Measurements from ENCODE around the gene OR9Q1. TPM values are rescaled to one million over a fixed set of nuclear protein-coding genes. Genes with fewer than 3 reads are reported as not detected.
A peak's percentile ranks its signal among the peaks of the same experiment; 100 is the strongest.

Gene OR9Q1
- total and polyA plus RNA-seq, 2 of the 4 experiments (the other 2 are of a cell fraction), result not detected

GRCh38 chr11:58060939-58061672 is 37.4 kb downstream of the OR9Q1 start:
- ATAC-seq (ENCODE audit: low read depth) (peak; percentile 38; the same call in 1 of the 2 replicates), DNase-seq (peak; percentile 50)
- ChIA-PET POLR2A (ENCODE audit: unreplicated experiment) (no interaction called here), CTCF (interaction anchor here (0.6 to 2.5 kb wide), 5 partner anchors 32 to 274 kb away, joined by 3 to 11 read pairs (median 3); partner anchors contain the start of gene OR6Q1)
- Histone ChIP-seq H3K14ac (replicated peaks; ENCODE audit: low read depth, low read length) (peak overlapping the region; percentile 87), H2BK120ac (ENCODE audit: low read depth, low read length) (peak overlapping the region; percentile 99), H3K27me3 (ENCODE audit: control insufficient read depth, insufficient read depth, low read length) (no peaks in the 10 kb centered on the region), H3K4ac (ENCODE audit: low read depth, low read length) (peak overlapping the region; percentile 97), H4K91ac (ENCODE audit: insufficient read depth, low read depth, low read length) (peak overlapping the region; percentile 99), H2AK5ac (ENCODE audit: low read depth, low read length) (peak overlapping the region; percentile 92), H3K18ac (ENCODE audit: low read depth, low read length) (peak overlapping the region; percentile 94), H4K5ac (ENCODE audit: low read depth, low read length) (peak overlapping the region; percentile 93), H2AFZ (replicated peaks; ENCODE audit: low read length, poor library complexity) (no peak overlapping the region), H2BK5ac (ENCODE audit: low read depth, low read length, poor library complexity, severe bottlenecking) (peak overlapping the region; percentile 98), H3K23ac (ENCODE audit: low read depth, low read length) (peak overlapping the region; percentile 75), H3K9me1 (ENCODE audit: insufficient read depth, low read length) (peaks cover 28% of the 10 kb centered on the region), H4K20me1 (ENCODE audit: insufficient read depth, low read length) (no peaks in the 10 kb centered on the region), H2AK9ac (replicated peaks; ENCODE audit: low read depth, low read length, poor library complexity) (no peak overlapping the region), H3K9ac (ENCODE audit: low read depth, low read length) (peak overlapping the region; percentile 59), H3K4me2 (ENCODE audit: low read depth, low read length) (no peak overlapping the region), H3K9me3 (ENCODE audit: control insufficient read depth, insufficient read depth, low read length) (no peaks in the 10 kb centered on the region), H3K79me1 (ENCODE audit: low read depth in 1 of 2, low read length in 2 of 2) (no peaks in the 10 kb centered on the region), H4K8ac (ENCODE audit: low read depth in 2 of 2, low read length in 2 of 2) (peak overlapping the region; percentile 95 to 100), H3K4me3 (ENCODE audit: insufficient read depth, low read depth, low read length) (no peak overlapping the region), H2BK20ac (ENCODE audit: low read depth, low read length) (peak overlapping the region; percentile 97), H3K4me1 (ENCODE audit: control insufficient read depth, insufficient read depth, low read length) (peaks cover 32% of the 10 kb centered on the region), H3K36me3 (ENCODE audit: control insufficient read depth, insufficient read depth, low read length) (no peaks in the 10 kb centered on the region), H3K27ac (ENCODE audit: insufficient read depth, low read length) (peak overlapping the region; percentile 84), H2BK15ac (ENCODE audit: low read depth, low read length) (peak overlapping the region; percentile 99), H3K56ac (ENCODE audit: extremely low read depth, insufficient read depth, low read length) (peak overlapping the region; percentile 70)
- dilution Hi-C loops (cut with HindIII; ENCODE audit: low sequenced_read_pairs, unreplicated experiment), result no loop called here
- intact Hi-C loops (cut with micrococcal nuclease), result loop anchor here (2.0 to 10.0 kb wide), 2 partner anchors 14 to 334 kb away; no protein-coding TSS in a partner anchor
- WGBS, 2 experiments (ENCODE audit: extremely low coverage in 2 of 2, insufficient read length in 1 of 2), result 80% methylated on average over 1 of the region's 6 CpGs; no CpG with 5 or more reads in 1 of the 2 experiments
- in situ Hi-C loops (cut with MboI; ENCODE audit: low sequenced_read_pairs), result no loop called here
- BruUV-seq (replicated peaks), result no TSS peak
- TF ChIP-seq MAZ (IDR thresholded peaks at IDR 0.05; ENCODE audit: borderline replicate concordance, low read depth, low read length) (no peak), BHLHE40 (IDR thresholded peaks at IDR 0.05; ENCODE audit: low read depth, low read length) (no peak), ELK1 (IDR thresholded peaks at IDR 0.05; ENCODE audit: borderline replicate concordance, low read depth, low read length) (no peak), POLR2A (IDR thresholded peaks at IDR 0.05; ENCODE audit: low read depth, low read length) (no peak), CTCF (conservative IDR thresholded peaks at IDR 0.05; ENCODE audit: low read depth, low read length) (peak; percentile 34; the same call in 1 of the 2 replicates), CHD1 (IDR thresholded peaks at IDR 0.05; ENCODE audit: low read depth, low read length) (no peak), FOS (IDR thresholded peaks at IDR 0.05; ENCODE audit: low read depth, low read length) (no peak), USF2 (IDR thresholded peaks at IDR 0.05; ENCODE audit: low read depth, low read length) (no peak), MXI1 (IDR thresholded peaks at IDR 0.05; ENCODE audit: borderline replicate concordance, low read depth, low read length) (no peak), CEBPB (IDR thresholded peaks at IDR 0.05; ENCODE audit: low read depth, low read length) (no peak), RFX5 (IDR thresholded peaks at IDR 0.05; ENCODE audit: low read depth, low read length) (no peak), SMC3 (IDR thresholded peaks at IDR 0.05; ENCODE audit: low read depth, low read length) (no peak), RCOR1 (IDR thresholded peaks at IDR 0.05; ENCODE audit: insufficient replicate concordance, low read length) (no peak), NFE2L2 (IDR thresholded peaks at IDR 0.05; ENCODE audit: low read depth, low read length) (no peak), RAD21 (IDR thresholded peaks at IDR 0.05; ENCODE audit: low read length) (peak; percentile 33)
